ENCODE results near the gene LCA5. TPM values are rescaled to one million over a fixed set of nuclear protein-coding genes. Genes with fewer than 3 reads are reported as not detected.
"Not testable (repeated sequence)": the region's sequence is repeated elsewhere in the genome, so short reads cannot be mapped to it uniquely, and the experiment has no call there.

The LCA5 gene
- total and polyA plus RNA-seq, 2 experiments from 2014 or later: 2.4 to 5.6 TPM

- no peak for TF ChIP-seq CTCF (IDR thresholded peaks at IDR 0.05; ENCODE audit: poor library complexity)
- no peak for TF ChIP-seq EZH2phosphoT487 (IDR thresholded peaks at IDR 0.05; ENCODE audit: low read depth, severe bottlenecking, unreplicated experiment)
- TF ChIP-seq EZH2 (IDR thresholded peaks at IDR 0.05; ENCODE audit: borderline replicate concordance): no peak
- no peak overlapping the region for H3K4me2 ChIP-seq
- no peak overlapping the region for H3K27ac ChIP-seq
- no peaks in the 10 kb centered on the region for H3K9me2 ChIP-seq (replicated peaks; ENCODE audit: insufficient read depth)
- no peaks in the 10 kb centered on the region for H3K27me3 ChIP-seq
- H4K20me1 ChIP-seq (ENCODE audit: insufficient read depth, poor library complexity, severe bottlenecking): no peaks in the 10 kb centered on the region
- DNase-seq (ENCODE audit: low spot score): no peak
- no peak overlapping the region for H2AFZ ChIP-seq
- no peaks in the 10 kb centered on the region for H3K9me3 ChIP-seq (ENCODE audit: low read depth)
- no peaks in the 10 kb centered on the region for H3K79me2 ChIP-seq
- H3K4me3 ChIP-seq: no peak overlapping the region
- no peaks in the 10 kb centered on the region for H3K36me3 ChIP-seq (replicated peaks; ENCODE audit: insufficient read depth, low read depth)
- WGBS (ENCODE audit: low lambda C conversion rate, missing lambda C conversion rate): 74% methylated on average over 3 of the region's 3 CpGs
- no peaks in the 10 kb centered on the region for H3K4me1 ChIP-seq (ENCODE audit: insufficient read depth)
Measured at GRCh38 chr6:79453558-79454042, 83.6 kb downstream of the LCA5 start.

- Histone ChIP-seq H3K9me3 (ENCODE audit: low read depth) (no peaks in the 10 kb centered on the region), H3K4me2 (no peak overlapping the region), H3K4me1 (ENCODE audit: insufficient read depth) (no peaks in the 10 kb centered on the region), H2AFZ (no peak overlapping the region), H3K9me2 (replicated peaks; ENCODE audit: insufficient read depth) (no peaks in the 10 kb centered on the region), H3K27me3 (no peaks in the 10 kb centered on the region), H3K36me3 (replicated peaks; ENCODE audit: insufficient read depth, low read depth) (no peaks in the 10 kb centered on the region), H3K4me3 (no peak overlapping the region), H4K20me1 (ENCODE audit: insufficient read depth, poor library complexity, severe bottlenecking) (no peaks in the 10 kb centered on the region), H3K79me2 (no peaks in the 10 kb centered on the region), H3K27ac (no peak overlapping the region)
- 67% methylated on average over 7 of the region's 7 CpGs for WGBS (ENCODE audit: low lambda C conversion rate, missing lambda C conversion rate)
- no peak for DNase-seq (ENCODE audit: low spot score)
- TF ChIP-seq EZH2phosphoT487 (IDR thresholded peaks at IDR 0.05; ENCODE audit: low read depth, severe bottlenecking, unreplicated experiment) (no peak), EZH2 (IDR thresholded peaks at IDR 0.05; ENCODE audit: borderline replicate concordance) (no peak), CTCF (IDR thresholded peaks at IDR 0.05; ENCODE audit: poor library complexity) (no peak)
Measured at GRCh38 chr6:79450984-79451383, 86.2 kb downstream of the LCA5 start.

GRCh38 chr6:79446006-79446405 is 91.2 kb downstream of the LCA5 start:
- Histone ChIP-seq H3K36me3 (replicated peaks; ENCODE audit: insufficient read depth, low read depth) (no peaks in the 10 kb centered on the region), H3K4me1 (ENCODE audit: insufficient read depth) (no peaks in the 10 kb centered on the region), H3K4me2 (no peak overlapping the region), H3K4me3 (no peak overlapping the region), H3K9me2 (replicated peaks; ENCODE audit: insufficient read depth) (no peaks in the 10 kb centered on the region), H3K79me2 (no peaks in the 10 kb centered on the region), H2AFZ (no peak overlapping the region), H4K20me1 (ENCODE audit: insufficient read depth, poor library complexity, severe bottlenecking) (no peaks in the 10 kb centered on the region), H3K27me3 (no peaks in the 10 kb centered on the region), H3K9me3 (ENCODE audit: low read depth) (peaks cover 4% of the 10 kb centered on the region), H3K27ac (no peak overlapping the region)
- TF ChIP-seq EZH2phosphoT487 (IDR thresholded peaks at IDR 0.05; ENCODE audit: low read depth, severe bottlenecking, unreplicated experiment) (no peak), EZH2 (IDR thresholded peaks at IDR 0.05; ENCODE audit: borderline replicate concordance) (no peak), CTCF (IDR thresholded peaks at IDR 0.05; ENCODE audit: poor library complexity) (no peak)
- DNase-seq (ENCODE audit: low spot score): no peak
- 81% methylated on average over 4 of the region's 4 CpGs for WGBS (ENCODE audit: low lambda C conversion rate, missing lambda C conversion rate)

- 90% methylated on average over 3 of the region's 3 CpGs for WGBS (ENCODE audit: low lambda C conversion rate, missing lambda C conversion rate)
- not testable (repeated sequence) for H3K27me3 ChIP-seq; H4K20me1 ChIP-seq (ENCODE audit: insufficient read depth, poor library complexity, severe bottlenecking); H3K4me3 ChIP-seq; H2AFZ ChIP-seq; DNase-seq (ENCODE audit: low spot score); H3K4me1 ChIP-seq (ENCODE audit: insufficient read depth); H3K4me2 ChIP-seq; H3K79me2 ChIP-seq; H3K27ac ChIP-seq; H3K36me3 ChIP-seq (replicated peaks; ENCODE audit: insufficient read depth, low read depth); H3K9me2 ChIP-seq (replicated peaks; ENCODE audit: insufficient read depth); H3K9me3 ChIP-seq (ENCODE audit: low read depth)
Measured at GRCh38 chr6:79443876-79444275, 93.4 kb downstream of the LCA5 start.
